ENCODE measurements around the gene ZNF620. TPM values are rescaled to one million over a fixed set of nuclear protein-coding genes. Genes with fewer than 3 reads are reported as not detected.
"Not testable (repeated sequence)": the region's sequence is repeated elsewhere in the genome, so short reads cannot be mapped to it uniquely, and the experiment has no call there.

ZNF620 gene
- 1.6 TPM for total RNA-seq

DNA sequence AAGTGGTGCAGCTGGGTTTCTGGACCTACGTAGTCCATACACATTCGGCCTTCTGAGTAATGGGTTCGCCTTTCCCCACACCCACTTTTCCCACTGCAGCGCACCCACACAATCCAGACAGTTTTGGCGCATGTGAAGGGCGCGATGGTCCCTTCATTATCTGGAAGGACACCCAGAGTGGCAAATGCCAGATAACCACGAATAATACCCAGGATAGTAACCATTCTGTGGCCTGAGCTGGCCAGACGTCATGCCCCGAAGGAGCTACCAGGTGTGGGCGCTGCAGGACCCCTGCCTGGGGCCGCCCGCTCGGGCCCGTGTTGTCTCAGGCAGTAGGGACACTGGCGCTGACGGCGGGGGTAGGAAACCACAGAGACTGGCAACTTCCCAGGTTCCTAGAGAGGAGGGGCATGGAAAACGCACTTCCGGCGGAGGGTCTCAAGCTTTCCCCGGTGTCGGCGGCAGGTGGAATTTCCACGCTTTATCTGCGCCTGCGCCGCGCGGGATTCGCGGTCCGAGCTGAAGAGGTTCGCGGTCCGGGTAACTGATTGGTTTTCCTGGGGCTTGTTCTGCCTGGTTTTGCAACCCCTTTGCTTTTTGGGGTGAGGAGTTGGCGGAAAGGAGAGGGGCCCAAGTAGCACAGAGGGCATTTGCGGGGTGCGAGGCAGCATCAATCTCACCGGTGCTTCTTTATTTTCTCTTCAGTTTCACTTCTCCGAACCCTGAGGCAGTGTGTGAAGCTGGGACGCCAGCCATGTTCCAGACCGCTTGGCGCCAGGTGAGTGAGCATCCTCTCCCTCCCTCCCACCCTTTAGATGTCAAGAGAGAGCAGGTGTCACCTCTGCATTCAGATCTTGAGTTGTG, at the start of gene ZNF620:
TSS of gene ZNF620 (plus strand) at position 441 of the 864 bp plus-strand sequence. CDS start at position 755, 314 bp downstream.
- peak; percentile 14 for DNase-seq

DNA sequence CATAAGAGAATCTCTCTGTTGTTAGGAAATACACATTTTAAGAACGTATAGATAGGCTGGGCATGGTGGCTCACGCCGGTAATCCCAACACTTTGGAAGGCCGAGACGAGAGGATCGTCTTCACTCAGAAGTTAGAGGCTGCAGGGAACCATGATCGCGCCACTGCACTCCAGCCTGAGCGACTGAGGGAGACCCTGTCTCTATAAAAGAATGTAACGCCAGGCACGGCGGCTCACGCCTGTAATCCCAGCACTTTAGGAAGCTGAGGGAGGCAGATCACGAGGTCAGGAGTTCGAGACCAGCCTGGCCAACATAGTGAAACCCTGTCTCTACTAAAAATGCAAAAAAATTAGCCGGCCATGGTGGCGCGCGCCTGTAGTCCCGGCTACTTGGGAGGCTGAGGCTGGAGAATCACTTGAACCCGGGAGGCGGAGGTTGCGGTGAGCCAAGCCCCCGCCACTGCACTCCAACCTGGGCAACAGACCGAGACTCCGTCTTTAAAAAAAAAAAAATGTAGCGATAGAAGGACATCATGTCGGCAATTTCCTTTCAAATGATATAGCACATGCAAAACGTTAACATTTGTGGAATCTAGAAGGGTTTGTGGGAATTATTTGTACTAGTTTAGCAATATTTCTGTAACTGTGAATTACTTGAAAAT, 49.4 kb upstream of the ZNF620 start:
- no peak for DNase-seq

DNA sequence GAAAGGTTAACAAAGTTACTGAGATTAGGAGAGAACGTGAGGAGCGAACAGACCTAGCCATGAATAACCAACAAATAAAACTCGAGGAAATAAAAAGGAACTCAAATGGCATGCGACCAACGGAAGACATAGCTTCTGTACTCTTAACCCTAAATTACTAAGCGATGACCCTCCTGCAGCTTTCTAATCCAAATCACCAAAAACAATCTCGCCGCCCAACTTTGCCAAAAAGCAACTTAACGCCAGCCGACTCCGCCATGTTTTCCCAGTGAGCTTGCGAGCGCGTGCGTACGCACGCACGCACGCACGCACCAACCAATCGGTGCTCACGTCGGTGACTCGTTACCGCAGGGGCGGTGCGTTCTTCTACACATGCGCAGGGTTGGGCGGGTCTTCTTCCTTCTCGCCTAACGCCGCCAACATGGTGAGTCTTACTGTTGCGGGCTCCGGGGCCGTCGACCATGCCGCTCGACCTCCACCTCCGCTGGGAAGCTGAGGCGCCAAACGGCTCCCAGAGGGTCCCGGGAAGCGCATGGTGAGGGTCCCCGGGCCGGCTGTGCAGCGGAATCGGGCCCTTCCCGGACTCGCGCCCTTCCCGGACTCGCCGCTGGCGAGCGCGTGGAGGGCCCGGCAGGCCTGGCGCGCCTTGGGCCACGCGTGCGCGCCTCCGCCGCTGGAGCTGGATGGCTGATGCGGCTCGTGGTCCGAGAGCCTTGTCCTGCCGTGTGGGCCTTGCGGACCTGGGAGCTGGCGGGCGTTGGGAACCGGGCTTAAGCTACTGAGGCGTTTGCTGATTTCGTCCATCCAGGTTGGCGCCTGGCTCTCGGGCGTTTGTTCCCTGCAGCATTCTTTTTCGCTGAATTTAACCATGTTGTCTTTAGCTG, 48.7 kb upstream of the ZNF620 start, which contains the start of gene RPL14:
TSS of gene RPL14 (plus strand) at position 400 of the 884 bp plus-strand sequence. CDS start at position 533, 133 bp downstream.
- DNase-seq, result peak; percentile 96

DNA sequence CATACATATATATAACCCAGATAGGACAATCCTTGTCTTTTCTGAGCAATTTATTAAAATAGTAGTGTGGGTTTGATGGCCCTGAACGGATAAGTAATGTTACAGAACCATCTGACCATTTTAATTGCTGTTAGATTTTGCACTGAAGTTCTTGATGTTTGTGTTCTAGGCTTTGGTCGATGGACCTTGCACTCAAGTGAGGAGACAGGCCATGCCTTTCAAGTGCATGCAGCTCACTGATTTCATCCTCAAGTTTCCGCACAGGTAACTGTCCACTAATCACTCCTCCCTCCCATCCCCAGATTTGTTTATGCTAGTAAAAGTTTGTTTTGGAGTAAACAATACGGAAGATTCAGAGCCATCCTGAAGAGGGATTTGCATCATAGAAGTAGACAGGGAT, 47.4 kb upstream of the ZNF620 start:
- DNase-seq, result no peak

DNA sequence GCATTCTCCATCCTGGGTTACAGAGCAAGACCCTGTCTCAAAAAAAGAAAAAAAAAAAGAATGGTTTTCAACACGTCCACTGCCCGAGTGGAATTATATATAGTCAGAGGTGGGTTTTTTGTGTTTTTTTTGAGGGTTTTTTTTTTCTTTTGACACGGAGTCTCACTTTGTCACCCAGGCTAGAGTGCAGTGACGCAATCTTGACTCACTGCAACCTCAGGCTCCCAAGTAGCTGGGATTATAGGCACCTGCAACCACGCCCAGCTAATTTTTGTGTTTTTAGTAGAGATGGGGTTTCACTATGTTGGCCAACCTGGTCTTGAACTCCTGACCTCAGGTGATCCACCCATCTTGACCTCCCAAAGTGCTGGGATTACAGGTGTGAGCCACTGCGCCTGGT, 45.4 kb upstream of the ZNF620 start:
- not testable (repeated sequence) for DNase-seq

DNA sequence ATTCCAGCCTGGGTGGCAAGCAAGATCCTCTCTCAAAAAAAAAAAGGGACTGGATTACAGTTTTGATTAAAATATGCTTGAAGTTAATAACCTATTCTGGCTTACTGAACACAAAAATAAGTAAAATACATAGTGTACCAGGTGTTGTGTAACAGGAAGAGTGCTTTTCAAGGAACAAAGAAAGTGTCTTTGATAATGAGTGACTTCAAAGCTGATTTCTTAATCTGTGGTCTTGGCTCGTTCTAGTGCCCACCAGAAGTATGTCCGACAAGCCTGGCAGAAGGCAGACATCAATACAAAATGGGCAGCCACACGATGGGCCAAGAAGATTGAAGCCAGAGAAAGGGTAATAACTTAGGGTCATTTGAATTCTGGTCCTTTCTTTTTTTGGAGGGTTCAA, 44.7 kb upstream of the ZNF620 start:
- no peak for DNase-seq

DNA sequence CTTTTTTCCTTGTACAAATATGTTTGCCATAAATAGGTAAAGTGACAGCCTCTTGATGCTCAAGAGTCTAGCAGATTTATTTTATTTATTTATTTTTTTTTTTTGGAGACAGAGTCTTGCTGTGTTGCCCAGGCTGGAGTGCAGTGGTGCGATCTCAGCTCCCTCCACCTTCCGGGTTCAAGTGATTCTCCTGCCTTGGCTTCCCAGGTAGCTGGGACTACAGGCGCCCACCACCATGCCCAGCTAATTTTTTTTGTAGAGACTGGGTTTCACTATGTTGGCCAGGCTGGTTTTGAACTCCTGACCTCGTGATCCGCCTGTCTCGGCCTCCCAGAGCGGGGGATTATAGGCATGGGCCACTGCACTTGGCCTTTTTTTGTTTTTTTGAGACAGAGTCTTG, 43.0 kb upstream of the ZNF620 start:
- not testable (repeated sequence) for DNase-seq

DNA sequence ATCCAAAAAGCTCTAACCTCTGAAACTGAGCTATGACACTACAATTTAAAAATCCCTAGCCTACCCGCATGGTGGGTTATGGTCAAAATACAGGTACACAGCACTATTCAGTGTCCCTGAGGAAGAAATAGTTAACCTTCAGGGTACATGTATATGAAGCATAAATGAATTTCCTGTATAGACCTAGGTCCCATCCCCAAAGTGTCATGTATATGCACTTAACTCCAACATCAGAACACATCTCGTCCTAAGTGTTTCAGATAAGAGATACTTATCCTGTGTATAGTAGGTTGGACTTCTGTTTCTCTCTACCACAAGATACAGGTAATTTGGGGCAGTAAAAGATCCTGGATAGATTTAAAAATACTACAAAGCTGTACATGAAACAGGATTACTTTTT, 42.3 kb upstream of the ZNF620 start:
- DNase-seq, result no peak

DNA sequence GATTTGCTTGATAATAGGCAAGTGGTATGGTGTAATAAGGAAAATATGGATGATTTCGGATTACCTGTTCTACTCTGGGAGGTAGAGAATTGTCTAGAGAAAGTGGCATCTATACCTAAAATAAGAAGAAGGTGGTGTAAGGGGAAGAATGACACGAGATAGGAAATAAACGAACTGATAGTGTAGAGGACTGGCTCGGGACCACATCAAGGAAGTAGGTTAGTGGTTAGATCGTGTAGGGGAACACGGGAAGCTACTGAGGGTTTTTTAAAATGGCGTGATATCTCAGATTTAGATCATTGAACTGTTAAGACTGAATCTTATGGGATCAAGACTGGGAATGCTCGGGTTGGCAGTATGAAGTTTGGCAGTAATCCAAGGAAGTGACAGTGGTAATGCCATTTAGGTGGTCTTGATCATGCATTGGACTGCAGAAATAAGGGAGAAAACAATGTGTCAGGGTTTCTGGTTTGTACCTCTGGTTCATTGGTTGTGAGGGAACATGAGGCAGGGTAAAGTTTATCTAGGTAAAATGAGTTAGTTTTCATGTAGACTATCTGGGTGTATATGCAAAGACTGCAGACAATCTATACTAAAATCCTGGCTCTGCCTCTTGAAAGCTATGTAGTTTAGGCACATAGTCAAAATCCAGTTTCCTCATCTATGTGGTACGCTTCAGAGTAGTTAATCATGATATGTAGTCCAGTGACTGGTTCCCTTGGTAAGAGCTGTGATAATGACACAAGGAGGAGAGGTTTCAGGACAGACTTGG, 41.3 kb upstream of the ZNF620 start:
- DNase-seq, result no peak

DNA sequence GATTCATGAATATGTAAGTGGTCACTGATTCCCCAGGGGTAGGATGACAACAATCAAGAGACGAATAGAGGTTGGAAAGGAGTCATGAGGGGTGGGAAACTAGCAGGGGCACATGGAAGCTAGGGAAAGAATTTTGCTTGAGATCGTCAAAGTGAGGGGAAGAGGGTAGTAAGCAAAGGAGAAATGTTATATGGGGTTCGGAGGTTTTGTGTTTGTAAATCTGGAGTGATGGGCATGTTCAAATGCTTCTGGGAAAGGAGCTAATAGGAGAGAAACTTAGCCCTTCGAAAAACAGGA, 40.8 kb upstream of the ZNF620 start:
- DNase-seq, result no peak

DNA sequence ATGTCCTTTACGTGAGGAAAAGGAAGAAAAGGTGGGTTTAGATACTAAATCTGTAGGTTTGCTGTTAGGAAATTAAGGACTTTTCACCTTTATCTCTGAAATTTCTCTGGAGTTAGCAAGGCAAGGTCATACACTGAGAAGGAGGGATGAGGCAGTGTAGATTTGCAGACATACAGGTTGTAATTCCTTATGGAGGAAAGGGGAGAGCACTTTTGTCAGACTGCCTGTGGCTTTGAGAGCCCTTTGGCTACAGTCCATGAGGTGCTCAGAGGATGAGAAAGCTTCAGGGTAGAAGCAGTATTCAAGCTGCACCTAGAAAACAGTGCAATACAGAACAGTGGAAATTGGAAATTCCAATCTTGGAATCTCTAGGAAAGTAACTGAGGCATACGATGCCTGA, 40.4 kb upstream of the ZNF620 start:
- DNase-seq, result no peak

DNA sequence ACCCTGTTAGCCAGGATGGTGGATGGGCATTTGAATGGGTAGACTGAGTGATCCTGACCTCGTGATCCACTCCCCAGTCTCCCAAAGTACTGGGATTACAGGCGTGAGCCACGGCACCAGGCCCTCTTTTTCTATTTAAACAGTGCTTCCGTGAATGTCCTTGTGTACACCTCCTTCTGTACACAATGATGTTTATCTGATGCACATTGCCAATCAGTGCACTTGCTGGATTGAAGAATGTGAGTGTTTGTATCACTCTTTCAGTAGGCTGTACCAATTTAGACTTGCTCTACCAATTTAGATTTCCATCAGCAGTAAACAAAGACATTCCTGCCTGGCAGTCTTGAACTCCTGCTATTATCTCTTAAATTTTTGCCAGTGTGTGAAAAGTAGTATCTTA, 37.8 kb upstream of the ZNF620 start:
- no peak for DNase-seq

DNA sequence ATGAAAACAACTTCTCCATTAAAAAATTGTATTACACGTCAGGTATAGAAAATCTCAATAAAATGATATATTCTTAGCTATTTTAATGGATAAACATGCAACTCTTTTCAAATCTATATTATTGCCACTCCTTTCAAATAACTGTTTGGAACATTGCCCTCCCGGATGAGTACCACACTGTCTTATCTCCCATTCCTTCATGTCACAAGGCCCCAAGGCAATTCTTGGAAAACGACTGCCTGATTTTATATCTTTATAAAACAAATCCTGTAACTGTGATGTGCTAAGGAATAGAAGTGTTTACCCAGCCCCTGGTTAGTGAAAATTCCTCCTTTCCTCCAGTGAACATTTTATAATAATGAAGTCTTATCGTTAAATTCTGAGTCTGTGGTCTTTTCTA, 35.1 kb upstream of the ZNF620 start:
- DNase-seq, result no peak

DNA sequence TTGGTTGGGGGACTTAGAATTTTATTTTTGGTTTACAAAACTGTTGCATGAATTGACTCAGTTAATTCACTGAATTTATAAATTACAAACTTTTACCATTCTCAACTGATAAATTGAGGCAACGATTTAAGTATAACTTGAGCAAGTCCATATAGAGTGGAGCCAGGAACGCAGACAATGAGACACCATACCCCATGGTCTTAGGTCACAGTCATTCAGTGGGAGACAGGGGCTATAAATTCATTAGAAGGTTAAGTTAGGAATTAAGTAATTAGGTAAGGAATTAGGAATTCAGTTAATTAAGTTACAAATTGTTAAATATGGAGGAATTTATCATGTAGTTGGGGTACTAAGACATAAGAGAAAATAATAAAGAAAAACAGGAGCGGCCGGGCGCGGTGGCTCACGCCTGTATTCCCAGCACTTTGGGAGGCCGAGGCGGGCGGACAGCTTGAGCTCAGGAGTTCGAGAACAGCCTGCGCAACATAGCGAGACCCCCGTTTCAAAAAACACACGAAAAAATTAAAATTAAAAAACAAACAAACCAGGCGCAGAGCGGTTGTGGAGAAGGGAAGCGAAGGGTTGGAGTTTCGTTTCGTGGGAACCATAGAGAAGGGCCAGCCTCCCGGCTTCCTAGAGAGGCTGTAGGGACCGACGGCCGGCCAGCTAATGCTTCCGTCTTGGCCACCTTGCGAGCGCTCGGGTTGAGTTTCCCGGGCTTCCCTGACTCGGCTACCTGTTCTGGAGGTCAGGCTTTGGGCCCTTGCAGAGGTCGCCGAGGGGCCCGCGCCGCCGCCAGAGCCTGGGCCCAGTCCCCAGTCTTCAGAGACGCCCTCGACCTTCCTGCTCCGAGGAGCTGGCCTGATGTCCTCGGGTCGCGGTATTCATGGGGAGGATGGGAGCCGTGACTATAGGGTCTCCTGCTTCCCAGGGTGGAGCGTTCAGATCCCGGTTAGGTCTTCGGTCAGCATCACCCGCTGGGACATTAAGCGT, 29.1 kb upstream of the ZNF620 start, which contains the start of gene ZNF619:
TSS of gene ZNF619 (plus strand) at position 645 of the 993 bp plus-strand sequence. CDS start 858 bp downstream, outside the sequence.
- peak; percentile 25 for DNase-seq

DNA sequence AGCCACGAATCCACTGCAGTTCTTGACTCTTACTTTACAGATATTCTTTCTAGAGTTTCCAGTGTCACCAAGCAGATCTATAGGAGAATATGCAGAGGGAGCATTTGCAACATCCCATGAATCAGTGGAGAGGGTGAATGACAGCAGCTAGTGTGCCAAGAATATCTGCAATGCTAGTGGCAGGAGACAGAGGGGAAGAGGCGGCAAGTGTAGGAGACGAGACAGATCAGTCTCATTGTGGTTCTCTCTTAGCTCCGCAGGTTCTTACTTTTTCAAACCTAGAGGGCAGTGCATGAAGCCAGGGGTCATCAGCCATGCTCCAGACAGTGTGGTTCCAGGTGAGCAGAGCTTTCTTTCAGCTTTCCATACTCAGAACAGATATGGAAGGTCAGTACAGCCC, 28.2 kb upstream of the ZNF620 start:
- DNase-seq, result no peak

DNA sequence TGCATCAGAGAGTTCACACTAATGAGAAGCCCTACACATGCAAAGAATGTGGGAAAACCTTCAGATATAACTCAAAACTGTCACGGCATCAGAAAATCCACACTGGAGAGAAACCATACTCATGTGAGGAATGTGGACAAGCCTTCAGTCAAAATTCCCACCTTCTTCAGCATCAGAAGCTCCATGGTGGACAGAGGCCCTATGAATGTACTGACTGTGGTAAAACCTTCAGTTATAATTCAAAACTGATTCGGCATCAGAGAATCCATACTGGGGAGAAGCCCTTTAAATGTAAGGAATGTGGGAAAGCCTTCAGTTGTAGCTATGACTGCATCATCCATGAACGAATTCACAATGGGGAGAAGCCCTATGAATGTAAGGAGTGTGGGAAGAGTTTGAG, 18.7 kb upstream of the ZNF620 start:
- DNase-seq, result no peak

DNA sequence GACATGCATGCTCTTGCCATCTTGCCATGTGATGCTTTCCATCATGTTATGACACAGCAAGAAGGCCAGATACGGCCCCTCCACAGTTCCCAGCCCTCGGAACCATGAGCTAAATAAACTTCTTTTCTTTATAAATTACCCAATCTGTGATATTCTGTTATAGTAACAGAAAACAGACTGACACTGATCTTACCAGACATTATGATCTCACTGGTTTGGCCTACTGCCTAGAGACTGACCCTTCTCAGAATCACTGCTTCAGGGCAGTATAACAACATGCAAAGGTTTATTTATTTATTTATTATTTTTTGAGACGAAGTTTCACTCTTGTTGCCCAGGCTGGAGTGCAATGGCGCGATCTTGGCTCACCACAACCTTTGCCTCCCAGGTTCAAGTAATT, 14.9 kb upstream of the ZNF620 start:
- DNase-seq, result no peak

DNA sequence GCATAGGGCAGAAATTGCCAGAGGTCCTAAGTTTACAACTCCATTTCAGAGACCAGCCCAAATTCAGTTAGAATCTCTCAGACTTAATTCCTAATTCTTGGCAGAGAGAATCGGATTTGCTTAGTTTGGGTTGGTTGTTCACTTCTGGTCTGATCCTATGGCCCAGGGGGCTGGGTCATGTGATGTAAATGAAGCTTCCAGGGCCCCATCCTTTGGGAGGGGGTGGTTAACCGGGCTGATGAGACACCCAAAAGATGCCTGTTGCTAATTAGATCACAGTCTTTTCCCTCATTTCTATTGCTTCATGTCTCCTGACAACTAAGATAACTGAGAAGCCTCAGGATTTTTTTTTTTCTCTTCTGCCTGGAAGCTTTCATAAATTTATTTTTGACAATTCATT, 11.1 kb upstream of the ZNF620 start:
- DNase-seq, result no peak

DNA sequence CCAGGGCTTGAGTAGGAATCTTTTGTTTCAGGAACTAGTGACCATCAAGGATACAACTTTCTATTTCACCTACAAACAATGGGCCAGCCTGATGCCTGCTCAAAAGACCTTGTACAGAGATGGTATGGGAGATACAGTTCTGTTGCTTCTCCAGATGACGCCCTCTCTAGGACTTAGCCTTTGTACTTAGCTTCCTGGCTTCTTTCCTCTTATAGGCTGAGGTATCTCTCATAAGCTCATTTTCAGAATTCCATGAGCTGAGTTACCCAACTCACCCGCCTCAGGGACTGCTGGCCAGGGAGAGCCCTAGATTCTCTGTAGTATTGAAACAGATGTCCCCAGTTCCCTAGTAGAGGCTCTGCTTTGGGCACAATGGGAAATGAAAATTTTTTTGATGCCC, 8.6 kb upstream of the ZNF620 start:
- no peak for DNase-seq

DNA sequence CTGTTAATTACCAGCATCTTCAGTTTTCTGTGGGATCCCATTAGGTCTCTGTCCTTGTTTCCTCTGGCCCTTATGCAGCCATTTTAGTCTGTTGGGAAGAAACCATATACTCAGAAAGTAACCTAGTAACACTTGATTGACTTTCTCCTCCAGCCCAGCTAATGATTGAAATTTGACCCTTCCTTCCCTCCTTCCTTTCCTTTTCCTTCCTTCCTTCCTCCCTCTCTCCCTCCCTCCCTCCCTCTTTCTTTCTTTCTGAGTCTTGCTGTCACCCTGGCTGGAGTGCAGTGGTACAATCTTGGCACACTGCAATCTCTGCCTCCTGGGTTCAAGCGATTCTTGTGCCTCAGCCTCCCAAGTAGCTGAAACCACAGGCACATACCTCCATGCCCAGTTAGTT, 5.9 kb upstream of the ZNF620 start:
- no peak for DNase-seq

DNA sequence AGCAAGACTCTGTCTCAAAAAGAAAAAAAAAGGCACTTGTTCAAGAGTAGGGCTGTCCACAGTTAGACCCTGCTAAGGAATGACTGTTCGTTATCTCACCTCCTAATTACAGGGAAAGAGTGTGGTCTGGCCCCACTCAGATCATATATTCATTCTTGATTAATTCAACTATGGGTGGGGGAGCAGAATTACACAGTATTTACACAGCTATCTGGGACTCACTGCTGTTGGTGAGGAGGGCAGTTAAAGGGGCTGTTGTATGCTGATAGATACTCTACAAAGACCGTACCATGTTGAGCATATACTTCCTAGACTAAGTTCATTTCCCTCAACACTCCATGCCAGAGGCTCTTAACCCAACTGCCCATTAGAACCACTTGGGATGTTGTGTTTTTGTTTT, 3.8 kb upstream of the ZNF620 start:
- DNase-seq, result no peak

Data from skin of body (tissue), 2 donors.